ENCODE measurements around the gene ZNF532.

DNA sequence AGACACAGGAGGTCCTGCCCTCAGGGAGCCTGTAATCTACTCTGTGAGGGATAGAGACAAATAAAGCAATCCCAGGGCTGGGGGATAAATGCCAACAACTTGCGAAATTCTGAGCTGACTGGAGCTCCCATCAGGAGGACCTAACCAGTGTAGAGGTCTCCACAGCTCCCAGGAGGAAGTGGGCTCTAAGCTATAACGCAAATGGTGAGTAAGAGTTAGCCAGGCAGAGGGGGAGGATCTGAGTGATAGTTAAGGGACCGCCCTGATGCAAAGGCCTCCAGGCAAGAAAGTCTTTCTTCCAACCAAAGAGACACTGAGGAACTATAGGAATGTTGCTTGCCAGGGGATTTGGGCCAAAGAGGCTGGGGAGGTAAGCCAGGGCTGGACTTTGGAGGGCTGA, 16.0 kb upstream of the ZNF532 start:
- TF ChIP-seq EZH2 (IDR thresholded peaks at IDR 0.05): no peak
- no peak for TF ChIP-seq CTCF (IDR thresholded peaks at IDR 0.05)
- no peak for TF ChIP-seq EZH2phosphoT487 (IDR thresholded peaks at IDR 0.05)
